Measurements from ENCODE around the gene ARL4A.

- TF ChIP-seq EZH2 (IDR thresholded peaks at IDR 0.05; ENCODE audit: low read length) (no peak), CTCF (optimal IDR thresholded peaks at IDR 0.05 in 1 of 3, IDR thresholded peaks at IDR 0.05 in 1 of 3, conservative IDR thresholded peaks at IDR 0.05 in 1 of 3; ENCODE audit: extremely low read depth in 1 of 3, insufficient read depth in 2 of 3, low read length in 3 of 3) (no peak)
Observed at GRCh38 chr7:12726908-12727307, 39.5 kb downstream of the ARL4A start.

Data from keratinocyte (primary cell).